ENCODE results near the gene ADCK1.
"Not testable (repeated sequence)": the region's sequence is repeated elsewhere in the genome, so short reads cannot be mapped to it uniquely, and the experiment has no call there.

The ADCK1 gene

GRCh38 chr14:77799863-77800730, at the start of gene ADCK1:
ADCK1 (plus strand) TSS chr14:77800109; CDS start chr14:77818979, 18,870 bp downstream.
- peak; percentile 89 for DNase-seq

DNA sequence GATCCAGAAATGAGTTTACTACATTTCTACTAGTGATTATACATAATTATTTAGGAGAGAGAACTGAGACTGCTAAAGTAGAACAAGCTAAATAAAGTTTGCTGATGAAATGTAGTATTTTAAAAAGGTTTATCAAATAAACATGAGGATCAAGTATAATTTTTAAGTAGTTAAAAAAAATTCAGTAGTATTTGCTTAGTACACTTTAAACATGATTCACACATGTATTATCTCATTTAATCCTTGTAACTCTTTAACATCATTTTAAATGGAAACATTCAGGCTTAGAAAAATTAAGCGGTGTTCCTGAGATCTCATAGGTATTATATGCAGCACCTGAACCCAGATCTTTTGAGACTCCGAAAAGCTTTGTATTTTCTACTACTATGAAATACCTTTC, 47.6 kb upstream of the ADCK1 start:
- no peak for DNase-seq

DNA sequence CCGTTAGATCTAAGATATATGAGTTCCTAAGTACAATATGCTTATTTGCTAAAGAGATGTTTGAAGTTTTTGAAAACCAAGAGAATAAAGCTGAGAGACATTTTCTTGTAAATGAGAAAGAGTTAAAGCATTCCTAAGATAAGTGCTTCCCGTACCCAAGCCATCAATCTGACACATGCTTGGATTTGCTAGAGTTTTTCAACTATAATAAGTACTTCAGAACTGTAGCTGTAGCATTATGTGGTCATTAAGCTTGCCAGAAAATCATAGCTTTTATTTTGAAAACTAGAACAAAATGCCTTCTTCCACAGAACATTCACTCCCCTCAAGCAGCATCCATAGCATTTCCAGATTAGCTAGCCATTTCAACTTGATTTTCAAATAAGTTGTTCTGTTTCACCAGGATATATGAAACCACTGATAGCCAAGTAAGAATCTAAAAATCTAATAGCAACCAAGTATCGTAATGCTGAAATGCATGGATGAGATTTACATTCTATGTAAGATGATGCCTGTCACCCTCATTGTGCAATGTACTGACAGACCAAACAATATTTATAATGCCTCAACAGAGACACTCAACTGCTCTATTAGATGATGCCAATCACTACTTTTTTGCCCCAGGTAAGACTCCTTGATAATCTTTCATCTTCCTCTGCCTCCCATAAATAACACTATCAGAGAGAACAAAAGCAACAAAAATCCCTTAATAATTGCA, 47.0 kb upstream of the ADCK1 start:
- no peak for DNase-seq

DNA sequence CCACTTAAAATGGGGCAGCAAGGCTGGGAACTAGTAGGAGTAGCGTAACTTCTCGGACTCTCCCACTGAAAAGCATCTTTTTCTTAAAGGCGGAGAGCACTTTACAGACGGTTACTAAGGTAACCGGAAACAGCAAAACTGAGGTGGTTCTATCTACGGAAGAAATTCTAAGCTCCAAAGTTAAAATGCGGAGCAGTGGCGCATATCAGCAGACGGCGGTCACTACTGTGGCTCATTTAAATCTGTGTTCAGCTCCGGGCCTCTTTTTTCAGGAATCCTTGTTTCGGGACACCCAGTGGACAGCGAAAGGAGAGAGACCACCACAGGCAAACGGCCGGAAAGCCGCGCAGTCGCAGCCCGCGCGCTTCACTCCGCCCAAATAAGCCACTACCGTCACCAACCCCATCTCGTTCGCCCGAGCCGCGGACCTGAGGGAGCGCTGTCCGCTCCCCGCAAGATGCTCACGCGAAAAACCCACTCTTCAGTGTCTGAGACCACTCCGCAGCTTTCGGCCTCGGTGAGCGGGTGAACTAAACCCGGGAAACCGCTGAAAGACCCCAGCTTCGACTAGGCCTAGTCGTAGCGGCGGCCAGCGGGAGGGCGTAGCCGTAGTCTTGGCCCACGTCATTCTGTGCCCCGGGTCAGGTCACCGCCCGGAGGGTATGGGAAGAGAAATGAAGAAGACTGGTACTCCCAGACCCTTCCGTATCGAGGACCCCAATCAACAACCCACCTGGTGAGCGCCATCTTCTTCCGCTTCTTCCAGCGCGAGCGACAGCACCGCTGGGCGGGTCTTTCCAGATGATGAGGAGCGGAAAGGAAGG, 39.3 kb upstream of the ADCK1 start, which contains the start of gene SNW1:
Gene SNW1 (minus strand): TSS at position 776 of the 824 bp plus-strand sequence. CDS start 29 bp downstream, at position 747.
- DNase-seq, result peak; percentile 92

- DNase-seq, result no peak
Measured at GRCh38 chr14:77761205-77761931, 38.5 kb upstream of the ADCK1 start.

- DNase-seq, result no peak
Measured at GRCh38 chr14:77763316-77763715, 36.6 kb upstream of the ADCK1 start.

DNA sequence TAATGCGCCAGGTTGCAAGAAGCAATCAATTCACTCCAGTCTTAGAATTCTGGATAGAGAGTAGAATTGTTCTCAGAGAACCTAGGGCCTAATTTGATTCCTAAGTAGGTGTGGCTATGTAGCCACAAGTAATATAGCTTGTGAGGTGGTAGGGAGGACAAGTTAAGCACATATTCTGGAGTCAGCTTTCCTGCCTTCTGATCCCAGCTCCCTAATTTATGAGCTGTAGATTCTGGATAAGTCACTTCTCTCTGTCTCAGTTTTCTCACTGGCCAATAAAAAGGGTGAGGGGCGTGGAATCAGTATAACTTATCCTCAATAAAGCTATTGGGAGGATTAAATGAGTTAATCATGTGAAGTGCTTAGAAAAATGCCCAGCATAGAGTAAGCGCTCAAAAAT, 35.9 kb upstream of the ADCK1 start:
- no peak for DNase-seq

DNA sequence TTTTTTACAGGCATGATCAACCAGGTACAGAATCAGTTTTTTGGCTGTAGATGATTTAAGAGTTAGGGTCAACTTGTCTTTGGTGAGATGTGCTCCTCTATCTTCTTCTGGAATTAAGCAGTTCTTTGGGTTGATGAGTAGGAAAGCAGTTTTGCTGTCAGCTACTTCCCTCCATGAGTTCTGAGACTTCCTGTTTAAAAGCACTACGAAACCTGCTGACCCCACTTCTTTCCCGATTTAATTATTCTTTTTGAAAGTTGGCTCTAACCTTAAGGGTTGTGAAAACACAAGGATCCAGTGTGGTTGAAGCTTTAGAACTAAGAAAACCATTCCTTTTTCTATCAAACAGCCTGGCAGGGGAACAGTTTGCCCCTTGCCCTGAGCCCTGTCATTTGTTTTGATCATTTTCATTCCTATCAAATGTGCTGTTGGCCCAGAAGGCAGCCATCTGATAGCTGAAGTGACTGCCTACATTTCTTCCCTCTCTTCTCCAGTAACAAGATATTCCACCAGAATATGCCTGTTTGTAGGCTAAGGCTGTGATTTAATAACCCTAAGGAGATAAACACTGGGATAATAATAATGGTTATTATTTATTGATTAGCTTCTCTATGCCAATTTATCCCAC, 31.4 kb upstream of the ADCK1 start:
- DNase-seq, result not testable (repeated sequence)

- DNase-seq, result not testable (repeated sequence)
Measured at GRCh38 chr14:77773966-77774365, 25.9 kb upstream of the ADCK1 start.

- no peak for DNase-seq
Measured at GRCh38 chr14:77782202-77782601, 17.7 kb upstream of the ADCK1 start.

- DNase-seq, result no peak
Measured at GRCh38 chr14:77786148-77786547, 13.8 kb upstream of the ADCK1 start.

GRCh38 chr14:77790566-77791224, 9.2 kb upstream of the ADCK1 start:
- DNase-seq, result no peak

GRCh38 chr14:77791225-77791600, 8.7 kb upstream of the ADCK1 start:
- no peak for DNase-seq

GRCh38 chr14:77793255-77793654, 6.7 kb upstream of the ADCK1 start:
- not testable (repeated sequence) for DNase-seq

DNA sequence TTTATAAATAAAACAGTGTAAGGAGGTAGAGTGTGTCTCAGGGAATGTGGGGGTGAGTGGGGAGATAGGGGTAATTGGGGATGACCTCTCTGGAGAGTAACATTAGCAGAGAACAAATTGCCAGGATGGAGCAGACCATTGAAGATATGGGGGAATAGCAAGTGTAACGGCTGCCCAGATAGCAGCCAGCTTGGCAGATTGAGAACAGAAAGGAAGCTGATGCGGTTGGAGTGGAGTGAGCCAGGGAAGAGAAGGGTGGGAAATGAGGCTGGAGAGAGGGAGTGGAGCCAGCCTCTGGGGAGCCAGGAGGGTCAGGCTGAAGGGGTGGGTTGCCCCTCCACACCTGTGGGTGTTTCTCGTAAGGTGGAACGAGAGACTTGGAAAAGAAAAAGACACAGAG, 5.6 kb upstream of the ADCK1 start:
- DNase-seq, result no peak

GRCh38 chr14:77799456-77799855, 453 bp upstream of the ADCK1 start:
- DNase-seq, result not testable (repeated sequence)

DNA sequence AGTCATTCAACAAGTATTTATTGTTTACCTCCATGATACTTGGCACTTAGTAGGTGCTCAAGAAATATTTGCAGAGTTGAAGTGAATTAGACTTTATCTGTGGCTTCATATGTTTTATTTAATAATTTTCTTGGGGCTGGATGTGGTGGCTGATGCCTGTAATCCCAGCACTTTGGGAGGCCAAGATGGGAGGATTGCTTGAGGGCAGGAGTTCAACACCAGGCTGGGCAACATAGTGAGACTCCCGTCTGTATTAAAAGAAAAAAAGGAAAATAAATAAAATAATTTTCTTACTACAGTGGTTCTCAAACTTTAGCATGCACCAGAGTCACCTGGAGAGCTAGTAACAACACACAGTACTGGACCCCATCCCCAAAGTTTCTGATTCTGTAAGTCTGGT, 905 bp downstream of the ADCK1 start:
- DNase-seq, result no peak

DNA sequence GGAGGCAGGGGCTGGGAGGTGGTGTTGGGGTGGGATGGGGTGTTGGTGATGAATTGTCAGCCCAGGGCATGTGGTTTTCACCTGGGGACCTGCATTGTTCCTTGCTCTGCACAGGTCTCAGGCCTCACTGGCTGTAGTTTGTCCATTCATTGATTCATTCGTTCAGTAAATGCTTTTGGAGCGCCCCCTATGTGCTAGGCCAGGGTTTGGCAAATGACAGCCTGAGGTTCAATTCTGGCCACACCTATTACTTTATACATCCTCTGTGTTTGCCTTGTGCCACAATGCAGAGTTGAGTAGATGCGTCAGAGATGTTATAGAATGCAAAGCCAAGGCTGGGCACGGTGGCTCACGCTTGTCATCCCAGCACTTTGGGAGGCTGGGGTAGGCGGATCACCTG, 4.7 kb downstream of the ADCK1 start:
- no peak for DNase-seq

GRCh38 chr14:77805706-77806105, 5.8 kb downstream of the ADCK1 start:
- DNase-seq, result no peak

- DNase-seq, result no peak
Measured at GRCh38 chr14:77808250-77808649, 8.3 kb downstream of the ADCK1 start.

DNA sequence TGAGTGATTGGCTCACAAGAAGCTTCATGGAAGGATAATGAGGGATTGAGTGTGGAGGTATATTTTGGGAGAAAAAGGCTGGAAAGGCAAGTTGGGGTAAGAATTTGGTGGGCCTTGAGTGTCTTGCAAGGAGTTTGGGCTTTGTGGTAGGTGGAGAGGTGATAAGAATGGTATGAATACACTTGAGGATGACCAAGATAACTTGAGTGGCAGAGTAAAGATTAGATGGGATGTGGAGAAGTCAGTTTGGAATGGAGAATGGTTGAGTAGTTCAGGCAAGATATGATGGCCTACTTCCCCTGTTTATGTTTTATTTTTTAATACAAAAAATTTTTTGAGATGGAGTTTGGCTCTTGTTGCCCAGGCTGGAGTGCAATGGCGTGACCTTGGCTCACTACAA, 9.1 kb downstream of the ADCK1 start:
- no peak for DNase-seq
